Measurements from ENCODE around the gene MS4A1.

MS4A1 gene

DNA sequence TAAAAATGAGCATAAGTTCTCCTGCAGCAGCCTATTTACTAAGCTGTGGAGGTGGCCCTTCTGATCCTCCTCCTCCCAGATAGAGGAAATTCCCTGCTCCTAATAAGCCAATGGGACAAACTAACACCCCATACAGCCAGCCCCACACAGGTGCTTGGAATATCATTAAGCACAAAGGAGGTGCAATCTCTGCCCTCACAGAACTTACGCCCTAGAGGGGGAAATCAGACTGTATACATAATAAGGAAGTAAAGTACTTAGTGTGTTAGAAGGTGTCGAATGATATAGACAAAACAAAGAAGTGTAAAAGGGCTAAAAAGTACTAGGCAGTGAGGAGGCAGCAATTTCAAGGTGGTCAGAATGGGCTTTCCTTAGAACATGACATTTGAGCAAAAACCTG is 42.8 kb downstream of the MS4A1 start:
- TF ChIP-seq, protein P1, sequence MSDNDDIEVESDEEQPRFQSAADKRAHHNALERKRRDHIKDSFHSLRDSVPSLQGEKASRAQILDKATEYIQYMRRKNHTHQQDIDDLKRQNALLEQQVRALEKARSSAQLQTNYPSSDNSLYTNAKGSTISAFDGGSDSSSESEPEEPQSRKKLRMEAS (IDR thresholded peaks at IDR 0.05): no peak
- TF ChIP-seq ZBTB7A (IDR thresholded peaks at IDR 0.05; ENCODE audit: low read depth) (no peak), EGR1 (IDR thresholded peaks at IDR 0.05) (no peak), CREB1 (IDR thresholded peaks at IDR 0.05; ENCODE audit: low read depth) (no peak), RAD21 (IDR thresholded peaks at IDR 0.05; ENCODE audit: low read depth) (no peak)

DNA sequence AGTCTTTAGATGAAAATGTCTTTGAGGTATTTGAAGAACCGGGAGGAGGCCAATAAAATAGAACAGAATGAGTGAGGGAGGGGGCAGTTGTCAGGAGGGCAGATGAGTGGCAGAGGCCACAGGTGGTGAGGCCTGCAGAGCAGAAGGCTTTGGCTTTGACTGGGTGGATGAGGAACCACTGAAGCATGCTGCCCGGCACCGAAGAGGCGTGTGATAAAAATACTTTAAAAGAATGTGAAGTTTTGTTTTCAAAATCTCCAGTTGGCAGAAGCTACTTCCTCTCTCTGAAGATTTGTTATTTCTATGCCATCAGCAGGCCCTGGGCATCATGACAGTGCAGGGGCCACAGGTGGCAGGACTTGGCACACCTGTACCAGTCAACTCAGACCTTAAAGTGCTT is 43.2 kb downstream of the MS4A1 start:
- TF ChIP-seq TEAD4 (IDR thresholded peaks at IDR 0.05) (no peak), ZBTB7A (IDR thresholded peaks at IDR 0.05; ENCODE audit: low read depth) (no peak), NFIC (IDR thresholded peaks at IDR 0.05) (no peak), YY1 (IDR thresholded peaks at IDR 0.05; ENCODE audit: low read depth) (no peak), RAD21 (IDR thresholded peaks at IDR 0.05; ENCODE audit: low read depth) (no peak)
- TF ChIP-seq, protein P2, sequence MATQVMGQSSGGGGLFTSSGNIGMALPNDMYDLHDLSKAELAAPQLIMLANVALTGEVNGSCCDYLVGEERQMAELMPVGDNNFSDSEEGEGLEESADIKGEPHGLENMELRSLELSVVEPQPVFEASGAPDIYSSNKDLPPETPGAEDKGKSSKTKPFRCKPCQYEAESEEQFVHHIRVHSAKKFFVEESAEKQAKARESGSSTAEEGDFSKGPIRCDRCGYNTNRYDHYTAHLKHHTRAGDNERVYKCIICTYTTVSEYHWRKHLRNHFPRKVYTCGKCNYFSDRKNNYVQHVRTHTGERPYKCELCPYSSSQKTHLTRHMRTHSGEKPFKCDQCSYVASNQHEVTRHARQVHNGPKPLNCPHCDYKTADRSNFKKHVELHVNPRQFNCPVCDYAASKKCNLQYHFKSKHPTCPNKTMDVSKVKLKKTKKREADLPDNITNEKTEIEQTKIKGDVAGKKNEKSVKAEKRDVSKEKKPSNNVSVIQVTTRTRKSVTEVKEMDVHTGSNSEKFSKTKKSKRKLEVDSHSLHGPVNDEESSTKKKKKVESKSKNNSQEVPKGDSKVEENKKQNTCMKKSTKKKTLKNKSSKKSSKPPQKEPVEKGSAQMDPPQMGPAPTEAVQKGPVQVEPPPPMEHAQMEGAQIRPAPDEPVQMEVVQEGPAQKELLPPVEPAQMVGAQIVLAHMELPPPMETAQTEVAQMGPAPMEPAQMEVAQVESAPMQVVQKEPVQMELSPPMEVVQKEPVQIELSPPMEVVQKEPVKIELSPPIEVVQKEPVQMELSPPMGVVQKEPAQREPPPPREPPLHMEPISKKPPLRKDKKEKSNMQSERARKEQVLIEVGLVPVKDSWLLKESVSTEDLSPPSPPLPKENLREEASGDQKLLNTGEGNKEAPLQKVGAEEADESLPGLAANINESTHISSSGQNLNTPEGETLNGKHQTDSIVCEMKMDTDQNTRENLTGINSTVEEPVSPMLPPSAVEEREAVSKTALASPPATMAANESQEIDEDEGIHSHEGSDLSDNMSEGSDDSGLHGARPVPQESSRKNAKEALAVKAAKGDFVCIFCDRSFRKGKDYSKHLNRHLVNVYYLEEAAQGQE (IDR thresholded peaks at IDR 0.05; ENCODE audit: low read depth): no peak

DNA sequence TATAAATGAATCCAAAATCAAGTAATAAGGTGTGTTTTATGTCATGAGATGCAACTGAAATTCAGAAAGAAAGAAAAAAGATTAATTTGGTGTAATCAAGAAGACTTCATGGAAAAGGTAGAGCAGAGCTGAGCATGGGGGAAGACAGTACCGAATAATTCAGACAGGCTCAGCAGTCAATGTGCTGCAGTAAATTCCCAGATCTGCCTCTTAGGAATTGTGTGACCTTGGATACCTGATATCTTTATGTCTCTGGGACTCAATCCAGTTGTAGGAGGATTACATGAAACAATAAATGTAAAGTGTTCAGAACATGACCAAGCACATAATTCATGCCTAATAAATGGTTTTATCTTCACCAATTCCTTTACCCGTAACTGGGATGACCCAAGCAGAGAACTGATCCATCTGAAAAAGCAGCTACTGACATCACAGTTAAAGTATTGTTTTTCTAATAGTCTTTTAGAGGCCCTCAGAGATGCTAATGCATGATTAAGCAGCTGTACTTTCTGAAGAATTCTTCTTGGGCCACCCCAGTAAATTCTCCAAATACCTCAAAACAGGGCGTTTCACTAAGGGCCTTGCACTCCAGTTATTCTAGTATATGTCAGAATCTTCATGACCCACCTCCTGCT is 44.7 kb downstream of the MS4A1 start:
- no peak for TF ChIP-seq RAD21 (IDR thresholded peaks at IDR 0.05; ENCODE audit: low read depth)
- TF ChIP-seq FOXM1 (IDR thresholded peaks at IDR 0.05; ENCODE audit: borderline replicate concordance, low read depth): no peak
- TF ChIP-seq NFIC (IDR thresholded peaks at IDR 0.05): no peak
- TF ChIP-seq EGR1 (IDR thresholded peaks at IDR 0.05): no peak
- no peak for TF ChIP-seq CREB1 (IDR thresholded peaks at IDR 0.05; ENCODE audit: low read depth)
- TF ChIP-seq, protein P1 (IDR thresholded peaks at IDR 0.05): no peak
- TF ChIP-seq EP300 (IDR thresholded peaks at IDR 0.05; ENCODE audit: borderline replicate concordance): no peak
- TF ChIP-seq ZBTB7A (IDR thresholded peaks at IDR 0.05; ENCODE audit: low read depth): no peak

DNA sequence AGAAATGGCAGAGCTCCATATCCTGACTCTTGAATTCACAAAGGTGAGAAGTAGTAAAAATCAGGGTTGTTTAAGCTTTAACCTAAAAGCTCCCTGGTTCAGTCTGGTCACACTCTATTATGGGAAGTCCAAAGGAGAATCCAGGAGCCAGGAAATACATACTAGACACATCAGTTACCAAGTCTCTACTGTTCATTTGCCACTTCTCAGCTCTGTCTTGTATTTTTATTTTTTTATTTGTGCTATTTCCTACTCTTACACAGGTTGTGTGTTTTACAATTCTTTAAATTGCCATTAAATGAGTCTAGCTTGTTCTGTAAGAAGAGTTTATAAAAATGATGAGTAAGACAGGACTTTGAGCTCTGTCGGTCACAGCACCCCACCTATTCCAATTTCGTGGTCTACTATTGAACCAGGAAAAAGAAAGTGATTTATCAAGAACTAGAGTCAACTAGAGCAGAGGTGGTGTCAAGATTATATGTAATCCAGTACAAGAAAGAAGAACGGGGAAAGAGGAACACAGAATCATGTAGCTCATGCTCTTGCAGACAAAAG is 46.7 kb downstream of the MS4A1 start:
- TF ChIP-seq, protein P2 (IDR thresholded peaks at IDR 0.05; ENCODE audit: low read depth): no peak
- TF ChIP-seq EGR1 (IDR thresholded peaks at IDR 0.05) (no peak), RAD21 (IDR thresholded peaks at IDR 0.05; ENCODE audit: low read depth) (no peak), CREB1 (IDR thresholded peaks at IDR 0.05; ENCODE audit: low read depth) (no peak), TEAD4 (IDR thresholded peaks at IDR 0.05) (no peak), YY1 (IDR thresholded peaks at IDR 0.05; ENCODE audit: low read depth) (no peak), FOXM1 (IDR thresholded peaks at IDR 0.05; ENCODE audit: borderline replicate concordance, low read depth) (no peak), TCF12 (IDR thresholded peaks at IDR 0.05; ENCODE audit: low read depth) (no peak), EP300 (IDR thresholded peaks at IDR 0.05; ENCODE audit: borderline replicate concordance) (no peak), NFIC (IDR thresholded peaks at IDR 0.05) (no peak), TAF1 (IDR thresholded peaks at IDR 0.05; ENCODE audit: low read depth) (no peak), ZBTB7A (IDR thresholded peaks at IDR 0.05; ENCODE audit: low read depth) (no peak), CEBPB (IDR thresholded peaks at IDR 0.05) (no peak)
- TF ChIP-seq, protein P3, sequence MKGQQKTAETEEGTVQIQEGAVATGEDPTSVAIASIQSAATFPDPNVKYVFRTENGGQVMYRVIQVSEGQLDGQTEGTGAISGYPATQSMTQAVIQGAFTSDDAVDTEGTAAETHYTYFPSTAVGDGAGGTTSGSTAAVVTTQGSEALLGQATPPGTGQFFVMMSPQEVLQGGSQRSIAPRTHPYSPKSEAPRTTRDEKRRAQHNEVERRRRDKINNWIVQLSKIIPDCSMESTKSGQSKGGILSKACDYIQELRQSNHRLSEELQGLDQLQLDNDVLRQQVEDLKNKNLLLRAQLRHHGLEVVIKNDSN (IDR thresholded peaks at IDR 0.05): no peak
- TF ChIP-seq, protein P1 (IDR thresholded peaks at IDR 0.05): no peak

DNA sequence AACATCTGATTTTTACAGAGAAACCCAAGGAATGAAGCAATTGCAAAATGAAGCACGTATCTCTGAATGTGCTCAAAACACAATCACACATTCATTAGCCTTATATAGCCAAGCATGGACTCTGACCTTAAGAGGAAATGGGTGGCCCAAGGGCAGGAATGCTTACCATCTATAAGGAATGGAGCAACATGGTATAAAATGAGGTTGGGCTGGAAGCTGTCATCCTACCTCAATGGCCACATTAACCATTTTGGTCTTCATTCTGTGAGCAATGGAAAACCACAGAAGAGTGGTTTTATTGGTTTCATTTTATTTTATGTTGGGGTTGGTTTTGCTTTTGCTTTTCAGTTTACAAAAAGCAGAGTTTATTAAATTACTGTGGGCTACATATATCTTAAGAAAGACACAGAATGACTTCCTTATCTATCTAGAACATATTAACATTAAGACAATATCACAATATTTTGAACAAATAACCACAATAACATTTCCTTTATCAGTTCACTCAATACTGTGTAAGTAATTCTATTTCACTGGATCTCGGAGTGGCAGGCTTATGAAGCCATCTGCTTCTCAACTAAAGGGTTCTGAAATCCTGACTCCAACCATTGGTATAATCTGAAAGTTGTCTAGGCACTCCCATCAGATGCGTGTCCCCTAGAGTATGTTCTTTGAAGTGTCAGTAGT is 48.7 kb downstream of the MS4A1 start:
- TF ChIP-seq, protein P2 (IDR thresholded peaks at IDR 0.05; ENCODE audit: low read depth): no peak
- TF ChIP-seq YY1 (IDR thresholded peaks at IDR 0.05; ENCODE audit: low read depth): no peak
